GM18517 (cell line): ENCODE measurements around the gene SLC51B.
A peak's percentile ranks its signal among the peaks of the same experiment; 100 is the strongest.
"Not testable (repeated sequence)": the region's sequence is repeated elsewhere in the genome, so short reads cannot be mapped to it uniquely, and the experiment has no call there.

Experiments
- ATAC-seq: cut with Tn5 transposase; IDR thresholded peaks from one replicate; pipeline ENCODE4 v1.9.1; 2021; ENCODE audit warnings: mild to moderate bottlenecking, moderate library complexity; ENCODE audit not compliant: unreplicated experiment

Gene SLC51B

GRCh38 chr15:65044724-65045481, at the start of gene SLC51B:
SLC51B (plus strand) TSS chr15:65045387; CDS start chr15:65050005, 4,618 bp downstream.
- ATAC-seq: no peak

GRCh38 chr15:64997066-64997465, 48.1 kb upstream of the SLC51B start:
- no peak for ATAC-seq

GRCh38 chr15:64997745-64998375, 47.3 kb upstream of the SLC51B start:
- no peak for ATAC-seq

GRCh38 chr15:65004993-65005392, 40.2 kb upstream of the SLC51B start:
- no peak for ATAC-seq

- ATAC-seq: no peak
Measured at GRCh38 chr15:65006876-65007275, 38.3 kb upstream of the SLC51B start.

- ATAC-seq: no peak
Measured at GRCh38 chr15:65008983-65009382, 36.2 kb upstream of the SLC51B start.

- ATAC-seq: not testable (repeated sequence)
Measured at GRCh38 chr15:65011198-65011597, 34.0 kb upstream of the SLC51B start.

GRCh38 chr15:65020419-65020818, 24.8 kb upstream of the SLC51B start:
- no peak for ATAC-seq

- no peak for ATAC-seq
Measured at GRCh38 chr15:65021488-65021887, 23.7 kb upstream of the SLC51B start.

- no peak for ATAC-seq
Measured at GRCh38 chr15:65026756-65027155, 18.4 kb upstream of the SLC51B start.

- no peak for ATAC-seq
Measured at GRCh38 chr15:65027593-65027992, 17.6 kb upstream of the SLC51B start.

- ATAC-seq: no peak
Measured at GRCh38 chr15:65028338-65028737, 16.8 kb upstream of the SLC51B start.

GRCh38 chr15:65028921-65029735, 16.1 kb upstream of the SLC51B start, which contains the start of gene MTFMT:
MTFMT (minus strand) TSS chr15:65029639; CDS start chr15:65029613, 26 bp downstream.
- peak; percentile 45 for ATAC-seq

GRCh38 chr15:65029736-65030208, 15.4 kb upstream of the SLC51B start:
- ATAC-seq: no peak

- no peak for ATAC-seq
Measured at GRCh38 chr15:65032801-65033537, 12.2 kb upstream of the SLC51B start.

- ATAC-seq: no peak
Measured at GRCh38 chr15:65033659-65034269, 11.4 kb upstream of the SLC51B start.

GRCh38 chr15:65034719-65035118, 10.5 kb upstream of the SLC51B start:
- no peak for ATAC-seq

- ATAC-seq: no peak
Measured at GRCh38 chr15:65037309-65037708, 7.9 kb upstream of the SLC51B start.

- ATAC-seq: no peak
Measured at GRCh38 chr15:65038428-65038827, 6.8 kb upstream of the SLC51B start.

- ATAC-seq: no peak
Measured at GRCh38 chr15:65038836-65039235, 6.4 kb upstream of the SLC51B start.
